RWPE1 (cell line): ENCODE measurements around the gene C10orf71.

Experiments used
- CTCF ChIA-PET: fragments of 350-600 bp; sonication (Branson Sonifier 250); formaldehyde crosslinking; extraction: SDS; loops from one replicate; lab custom pipeline; 2021; lab: Yijun Ruan, JAX
- POLR2A ChIA-PET: fragments of 400-600 bp; formaldehyde crosslinking; extraction: SDS; loops from one replicate; lab custom pipeline; 2020; ENCODE audit warnings: antibody characterized with exemption; ENCODE audit not compliant: low non-redundant PET; lab: Yijun Ruan, JAX
- DNase-seq: peaks from one replicate; pipeline ENCODE4 v3.0.0; 2012; ENCODE audit warnings: low spot score
- H3K27ac ChIP-seq: fragments of 450-650 bp; 2 replicates; pipeline ENCODE4 v1.5.1; 2017
- TF ChIP-seq, protein P1 (sequence below): fragments of 450-650 bp; conservative IDR thresholded peaks from 2 replicates; pipeline ENCODE4 v1.5.1; 2017; ENCODE audit warnings: low read depth, mild to moderate bottlenecking

Gene C10orf71

DNA sequence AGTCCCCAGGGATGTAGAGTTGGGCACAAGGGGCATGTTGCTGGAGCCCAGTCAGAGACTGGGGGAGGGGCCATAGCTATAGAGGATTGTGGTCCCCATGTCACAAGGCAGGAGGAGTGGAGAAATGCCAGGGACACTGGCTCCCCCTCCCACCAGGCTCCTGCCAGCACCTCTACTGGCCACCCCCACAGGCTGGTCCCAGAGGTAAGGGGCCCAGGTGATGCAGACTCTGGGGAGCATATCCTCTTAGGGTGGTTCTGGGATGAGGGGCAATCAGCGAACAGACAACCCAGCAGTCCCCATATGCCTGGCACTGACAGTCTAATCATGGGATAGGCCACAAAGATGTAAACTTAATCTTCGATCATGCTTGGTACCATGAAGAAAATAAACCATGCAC is 21.2 kb downstream of the C10orf71 start:
- POLR2A ChIA-PET, result no interaction called here
- TF ChIP-seq, protein P1, sequence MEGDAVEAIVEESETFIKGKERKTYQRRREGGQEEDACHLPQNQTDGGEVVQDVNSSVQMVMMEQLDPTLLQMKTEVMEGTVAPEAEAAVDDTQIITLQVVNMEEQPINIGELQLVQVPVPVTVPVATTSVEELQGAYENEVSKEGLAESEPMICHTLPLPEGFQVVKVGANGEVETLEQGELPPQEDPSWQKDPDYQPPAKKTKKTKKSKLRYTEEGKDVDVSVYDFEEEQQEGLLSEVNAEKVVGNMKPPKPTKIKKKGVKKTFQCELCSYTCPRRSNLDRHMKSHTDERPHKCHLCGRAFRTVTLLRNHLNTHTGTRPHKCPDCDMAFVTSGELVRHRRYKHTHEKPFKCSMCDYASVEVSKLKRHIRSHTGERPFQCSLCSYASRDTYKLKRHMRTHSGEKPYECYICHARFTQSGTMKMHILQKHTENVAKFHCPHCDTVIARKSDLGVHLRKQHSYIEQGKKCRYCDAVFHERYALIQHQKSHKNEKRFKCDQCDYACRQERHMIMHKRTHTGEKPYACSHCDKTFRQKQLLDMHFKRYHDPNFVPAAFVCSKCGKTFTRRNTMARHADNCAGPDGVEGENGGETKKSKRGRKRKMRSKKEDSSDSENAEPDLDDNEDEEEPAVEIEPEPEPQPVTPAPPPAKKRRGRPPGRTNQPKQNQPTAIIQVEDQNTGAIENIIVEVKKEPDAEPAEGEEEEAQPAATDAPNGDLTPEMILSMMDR, result no peak

DNA sequence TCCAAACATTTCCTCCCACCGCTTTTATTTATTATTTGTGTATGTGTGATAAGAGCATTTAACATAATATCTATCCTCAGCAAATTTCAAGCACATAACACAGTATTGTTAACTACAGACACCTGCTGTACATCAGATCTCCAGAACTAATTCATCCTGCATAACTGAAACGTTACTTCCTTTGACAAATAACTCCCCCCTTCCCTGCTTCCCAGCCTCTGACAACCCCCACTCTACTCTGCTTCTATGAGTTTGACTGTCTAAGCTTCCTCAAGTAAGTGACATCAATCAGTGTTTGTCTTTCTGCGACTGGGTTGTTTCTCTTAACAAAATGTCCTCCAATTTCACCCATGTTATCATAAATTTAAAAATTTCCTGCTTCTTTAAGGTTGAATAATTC is 22.1 kb downstream of the C10orf71 start:
- ChIA-PET CTCF (no interaction called here), POLR2A (no interaction called here)
- no peak overlapping the region for H3K27ac ChIP-seq
- no peak for DNase-seq
- TF ChIP-seq, protein P1, result no peak

More for the DNA sequence above, 21.2 kb downstream of the C10orf71 start:
- no peak for DNase-seq
- H3K27ac ChIP-seq, result no peak overlapping the region
- CTCF ChIA-PET, result no interaction called here

DNA sequence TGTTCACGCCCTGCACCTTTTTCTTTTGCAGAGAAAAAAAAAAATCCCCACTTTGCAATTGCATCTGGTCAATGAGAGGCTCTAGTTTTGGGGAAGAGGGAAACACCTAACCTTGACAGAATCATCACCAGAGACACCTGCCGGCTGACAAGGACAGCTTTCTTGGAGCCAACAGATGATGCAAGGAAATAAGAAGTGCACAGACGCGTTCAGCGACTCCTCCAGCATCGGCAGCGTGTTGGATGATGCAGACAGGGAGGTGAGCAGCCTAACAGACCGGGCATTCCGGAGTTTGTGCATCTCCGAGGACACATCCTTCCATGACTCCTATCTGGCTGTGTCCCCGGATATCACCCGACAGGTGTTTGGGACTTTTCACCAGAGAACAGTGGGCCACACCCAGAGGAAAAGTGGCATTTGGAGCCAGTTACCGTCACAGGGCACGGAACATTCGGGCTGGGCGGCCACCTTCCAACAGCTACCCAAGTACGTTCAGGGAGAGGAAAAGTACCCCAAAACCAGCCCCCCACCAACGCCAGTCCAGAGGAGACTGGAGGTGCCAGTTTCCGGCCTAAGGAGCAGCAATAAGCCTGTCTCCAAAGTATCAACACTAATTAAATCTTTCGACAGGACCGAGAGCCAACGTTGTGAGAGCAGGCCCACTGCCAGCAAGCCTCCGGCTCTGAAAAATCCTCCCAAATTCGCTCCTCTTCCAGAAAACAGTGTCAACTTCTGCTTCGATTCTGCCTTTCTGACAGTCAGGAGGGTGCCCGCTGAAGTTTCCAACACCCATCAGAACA is 23.6 kb downstream of the C10orf71 start:
- ChIA-PET POLR2A (no interaction called here), CTCF (no interaction called here)

DNA sequence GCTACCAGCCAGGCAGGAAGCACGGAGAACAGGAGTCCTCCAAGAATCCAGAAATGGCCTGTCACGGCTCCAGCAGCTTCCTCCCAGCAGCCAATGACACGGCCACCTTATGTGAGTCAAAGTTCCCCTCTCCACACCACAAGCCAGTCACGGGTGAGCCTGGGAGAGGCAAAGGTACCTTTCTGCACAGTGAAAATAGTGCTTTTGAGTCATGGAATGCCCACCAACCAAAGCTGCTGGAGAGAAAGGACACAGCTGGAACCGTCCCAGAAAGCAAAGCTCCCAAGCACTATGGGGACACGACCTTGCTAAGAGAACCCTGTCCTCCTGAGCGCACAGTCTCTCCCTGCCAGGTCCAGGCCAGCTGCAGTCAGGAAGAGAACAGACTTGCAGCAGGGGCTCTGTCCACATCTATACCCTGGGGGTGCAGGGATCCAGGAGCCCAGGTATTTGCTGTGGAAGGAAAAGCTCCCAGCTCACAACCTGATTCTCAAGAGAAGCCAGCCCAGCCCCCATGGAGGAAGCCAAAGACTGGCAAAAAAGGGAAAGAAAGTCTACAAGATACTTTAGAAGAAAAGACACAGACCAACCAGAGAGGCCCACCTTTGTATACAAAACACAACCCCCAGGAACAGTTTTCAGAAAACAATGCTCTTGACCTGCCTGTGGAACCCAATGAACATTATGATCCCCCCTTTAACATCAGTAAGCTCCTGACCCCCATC is 24.4 kb downstream of the C10orf71 start:
- ChIA-PET POLR2A (no interaction called here), CTCF (interaction anchor here (0.6 kb wide), 1 partner anchor 42 kb away, joined by 3 read pairs; no protein-coding TSS in a partner anchor)
- no peak for DNase-seq
- H3K27ac ChIP-seq, result no peak overlapping the region
- TF ChIP-seq, protein P1, result no peak

More for the DNA sequence above, 23.6 kb downstream of the C10orf71 start:
- TF ChIP-seq, protein P1, result no peak
- no peak for DNase-seq
- H3K27ac ChIP-seq, result no peak overlapping the region

DNA sequence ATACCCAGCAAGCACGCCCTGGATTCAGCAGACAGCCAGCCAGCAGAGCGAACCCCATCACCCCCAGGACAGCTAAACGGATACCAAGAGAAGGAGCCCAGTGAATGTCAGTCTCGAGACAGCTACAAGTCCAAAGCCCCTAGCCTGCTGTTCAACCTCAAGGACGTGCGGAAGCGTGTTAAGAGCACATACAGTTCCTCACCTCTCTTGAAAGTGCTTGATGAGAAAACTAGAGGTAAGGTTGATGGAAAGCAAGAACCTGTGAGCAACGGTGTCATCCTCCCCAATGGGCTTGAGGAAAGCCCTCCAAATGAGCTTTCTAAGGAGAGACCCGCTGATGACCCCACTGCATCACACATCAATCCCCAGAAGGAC is 24.9 kb downstream of the C10orf71 start:
- CTCF ChIA-PET, result interaction anchor here (0.6 kb wide), 1 partner anchor 41 kb away, joined by 3 read pairs; no protein-coding TSS in a partner anchor
- TF ChIP-seq, protein P1, result no peak
- POLR2A ChIA-PET, result no interaction called here
- no peak for DNase-seq
- H3K27ac ChIP-seq, result no peak overlapping the region

DNA sequence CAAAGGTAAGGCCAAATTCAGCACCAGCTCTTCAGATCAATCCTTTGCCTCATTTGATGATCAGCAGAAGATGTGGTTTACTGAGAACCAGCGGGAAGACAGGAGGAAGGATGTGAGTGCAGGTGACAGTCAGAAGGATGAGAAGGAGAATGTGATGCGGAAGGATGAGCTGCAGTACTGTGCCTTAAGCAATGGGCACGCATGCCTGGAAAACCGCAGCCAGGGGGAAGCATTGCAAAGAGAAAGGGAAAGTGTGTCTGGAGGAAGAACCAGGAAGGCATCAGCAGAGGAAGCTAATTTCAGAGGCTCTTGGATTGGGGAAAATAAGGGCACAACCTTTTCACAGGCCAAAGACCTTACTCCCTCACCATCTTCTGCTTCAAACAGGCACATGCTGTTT is 25.7 kb downstream of the C10orf71 start:
- H3K27ac ChIP-seq, result no peak overlapping the region
- ChIA-PET POLR2A (no interaction called here), CTCF (no interaction called here)
- DNase-seq, result peak; percentile 16
- TF ChIP-seq, protein P1, result no peak
